Keratinocyte (primary cell): ENCODE measurements around the gene SPATA9. TPM values are rescaled to one million over a fixed set of nuclear protein-coding genes. Genes with fewer than 3 reads are reported as not detected.

ENCODE experiments used
- DNase-seq: peaks from one replicate; pipeline ENCODE4 v3.0.0-alpha.2; 2011; ENCODE audit warnings: low read depth, missing footprints, low spot score
- FAIRE-seq: peaks from 2 replicates; lab custom pipeline; 2011; peaks lifted over from hg19 to GRCh38; lab: Jason Lieb, UNC
- H2AFZ ChIP-seq: 2 replicates; pipeline ENCODE4 v1.6.0; 2012; ENCODE audit warnings: low read length, control low read depth, inconsistent platforms; ENCODE audit not compliant: control insufficient read depth
- H3K27ac ChIP-seq: 2 replicates; pipeline ENCODE4 v1.5.1; 2011; ENCODE audit warnings: low read length; ENCODE audit not compliant: control insufficient read depth, insufficient read depth
- H3K27me3 ChIP-seq: 3 replicates; pipeline ENCODE4 v1.6.0; 2011; ENCODE audit warnings: low read length; ENCODE audit not compliant: control insufficient read depth, insufficient read depth; ENCODE audit errors: extremely low read depth
- H3K36me3 ChIP-seq, 2 experiments: 2 replicates in 1 of 2; 3 replicates in 1 of 2; pipeline ENCODE4 v1.5.1; 2011; ENCODE audit warnings: low read length in 2 of 2, mild to moderate bottlenecking in 1 of 2; ENCODE audit not compliant: control insufficient read depth in 2 of 2, insufficient read depth in 2 of 2; ENCODE audit errors: extremely low read depth in 1 of 2
- H3K4me1 ChIP-seq: 3 replicates; pipeline ENCODE4 v1.5.1; 2011; ENCODE audit warnings: low read length; ENCODE audit not compliant: control insufficient read depth, insufficient read depth; ENCODE audit errors: extremely low read depth
- H3K4me2 ChIP-seq: 3 replicates; pipeline ENCODE4 v1.6.0; 2011; ENCODE audit warnings: low read depth, low read length; ENCODE audit not compliant: control insufficient read depth, insufficient read depth; ENCODE audit errors: extremely low read depth
- H3K4me3 ChIP-seq, 3 experiments: fragments of 200-600 bp in 1 of 3; sonication (generic) in 1 of 3; 2 replicates in 2 of 3; 3 replicates in 1 of 3; pipeline ENCODE4 v1.5.1; 2011 to 2016; ENCODE audit warnings: low read length in 3 of 3, mild to moderate bottlenecking in 3 of 3, control low read depth in 2 of 3, inconsistent platforms in 1 of 3, low read depth in 1 of 3, mixed read lengths in 1 of 3, mixed run types in 1 of 3, moderate library complexity in 1 of 3; ENCODE audit not compliant: control insufficient read depth in 2 of 3, insufficient read depth in 2 of 3; ENCODE audit errors: extremely low read depth in 1 of 3
- H3K79me2 ChIP-seq: 2 replicates; pipeline ENCODE4 v1.6.0; 2012; ENCODE audit warnings: low read length; ENCODE audit not compliant: control insufficient read depth, insufficient read depth
- H3K9ac ChIP-seq: 3 replicates; pipeline ENCODE4 v1.6.0; 2011; ENCODE audit warnings: low read length; ENCODE audit not compliant: control insufficient read depth, insufficient read depth; ENCODE audit errors: extremely low read depth
- H3K9me1 ChIP-seq: 3 replicates; pipeline ENCODE4 v1.6.0; 2011; ENCODE audit warnings: low read length; ENCODE audit not compliant: control insufficient read depth, insufficient read depth; ENCODE audit errors: extremely low read depth
- H3K9me3 ChIP-seq: 2 replicates; pipeline ENCODE4 v1.5.1; 2012; ENCODE audit warnings: low read depth, low read length; ENCODE audit not compliant: control insufficient read depth
- H4K20me1 ChIP-seq: 3 replicates; pipeline ENCODE4 v1.6.0; 2011; ENCODE audit warnings: low read length; ENCODE audit not compliant: control insufficient read depth, insufficient read depth; ENCODE audit errors: extremely low read depth
- EZH2 ChIP-seq: IDR thresholded peaks from one replicate; pipeline ENCODE4 v1.6.1; 2012; ENCODE audit warnings: inconsistent platforms, mild to moderate bottlenecking, low read length, moderate library complexity
- dilution Hi-C: fragments of 300-500 bp; cut with MboI; formaldehyde crosslinking; loops from one replicate; pipeline ENCODE4 v1.7.0; 2020; ENCODE audit warnings: low sequenced_read_pairs; ENCODE audit not compliant: extremely low pct_ligation_motif_present
- polyA plus RNA-seq, 5 experiments: library from polyadenylated mRNA; depleted of rRNA in 3 of 5; stranded (reverse) in 3 of 5; stranded (forward) in 1 of 5; unstranded in 1 of 5; fragments of >200 nt; gene quantifications; 1 replicate in 1 of 5; 2 replicates in 3 of 5; 3 replicates in 1 of 5; pipeline versions ENCODE4 v1.2.1 to v1.2.3, GENCODE V29; 2011 to 2012; ENCODE audit warnings: missing spikeins in 2 of 5, low read depth in 1 of 5, low replicate concordance in 1 of 5
- TF ChIP-seq, protein P1 (sequence below), 3 experiments: IDR thresholded peaks in 1 of 3; conservative IDR thresholded peaks in 1 of 3; optimal IDR thresholded peaks in 1 of 3; 2 replicates in 2 of 3; 3 replicates in 1 of 3; pipeline versions ENCODE3 to v1.5.1; 2011; ENCODE audit warnings: low read length in 3 of 3, mild to moderate bottlenecking in 3 of 3, moderate library complexity in 2 of 3, control low read depth in 1 of 3, inconsistent platforms in 1 of 3; ENCODE audit not compliant: insufficient read depth in 2 of 3; ENCODE audit errors: extremely low read depth in 1 of 3

SPATA9 gene
- polyA plus RNA-seq, 1 donor (not counting 4 experiments of a cell fraction or from before 2014, with no cell fraction given), result not detected

- no peaks in the 10 kb centered on the region for H3K36me3 ChIP-seq
- DNase-seq, result no peak
- no peaks in the 10 kb centered on the region for H3K27me3 ChIP-seq
- no peaks in the 10 kb centered on the region for H4K20me1 ChIP-seq
- no peaks in the 10 kb centered on the region for H3K9me1 ChIP-seq
- FAIRE-seq, result no peak
- H3K4me3 ChIP-seq, result no peak overlapping the region
- no peaks in the 10 kb centered on the region for H3K9me3 ChIP-seq
- no peak overlapping the region for H2AFZ ChIP-seq
- no peaks in the 10 kb centered on the region for H3K79me2 ChIP-seq
- H3K9ac ChIP-seq, result no peak overlapping the region
- H3K4me2 ChIP-seq, result no peak overlapping the region
- no peaks in the 10 kb centered on the region for H3K4me1 ChIP-seq
- dilution Hi-C loops, result no loop called here
- no peak overlapping the region for H3K27ac ChIP-seq
- TF ChIP-seq, protein P1, sequence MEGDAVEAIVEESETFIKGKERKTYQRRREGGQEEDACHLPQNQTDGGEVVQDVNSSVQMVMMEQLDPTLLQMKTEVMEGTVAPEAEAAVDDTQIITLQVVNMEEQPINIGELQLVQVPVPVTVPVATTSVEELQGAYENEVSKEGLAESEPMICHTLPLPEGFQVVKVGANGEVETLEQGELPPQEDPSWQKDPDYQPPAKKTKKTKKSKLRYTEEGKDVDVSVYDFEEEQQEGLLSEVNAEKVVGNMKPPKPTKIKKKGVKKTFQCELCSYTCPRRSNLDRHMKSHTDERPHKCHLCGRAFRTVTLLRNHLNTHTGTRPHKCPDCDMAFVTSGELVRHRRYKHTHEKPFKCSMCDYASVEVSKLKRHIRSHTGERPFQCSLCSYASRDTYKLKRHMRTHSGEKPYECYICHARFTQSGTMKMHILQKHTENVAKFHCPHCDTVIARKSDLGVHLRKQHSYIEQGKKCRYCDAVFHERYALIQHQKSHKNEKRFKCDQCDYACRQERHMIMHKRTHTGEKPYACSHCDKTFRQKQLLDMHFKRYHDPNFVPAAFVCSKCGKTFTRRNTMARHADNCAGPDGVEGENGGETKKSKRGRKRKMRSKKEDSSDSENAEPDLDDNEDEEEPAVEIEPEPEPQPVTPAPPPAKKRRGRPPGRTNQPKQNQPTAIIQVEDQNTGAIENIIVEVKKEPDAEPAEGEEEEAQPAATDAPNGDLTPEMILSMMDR (optimal IDR thresholded peaks at IDR 0.05 in 1 of 3, IDR thresholded peaks at IDR 0.05 in 1 of 3, conservative IDR thresholded peaks at IDR 0.05 in 1 of 3; ENCODE audit: extremely low read depth in 1 of 3, insufficient read depth in 2 of 3, low read length in 3 of 3), result no peak
- TF ChIP-seq EZH2, result no peak
Observed at GRCh38 chr5:95671826-95672225, 11.0 kb downstream of the SPATA9 start.

DNA sequence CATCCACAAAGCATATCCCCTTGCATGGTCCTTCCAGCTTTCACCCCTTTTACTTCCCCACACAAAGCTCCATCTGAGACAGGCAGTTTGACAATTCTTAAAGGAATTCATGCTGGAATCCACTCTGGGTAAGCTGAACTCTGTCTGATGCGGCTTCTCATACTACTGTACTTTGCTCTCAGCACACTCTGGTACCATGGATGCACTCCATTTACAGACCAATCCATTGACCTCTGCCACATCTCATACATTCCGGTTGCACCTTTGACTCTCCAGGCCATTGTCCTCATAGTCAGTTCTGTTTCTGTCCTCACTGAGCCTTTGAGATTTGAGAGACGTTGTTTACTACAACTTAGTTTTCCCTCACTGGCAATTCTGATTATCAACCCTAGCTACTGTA, 12.2 kb downstream of the SPATA9 start:
- no peak overlapping the region for H3K4me2 ChIP-seq
- no peak for FAIRE-seq
- dilution Hi-C loops, result no loop called here

More for the DNA sequence above, 12.2 kb downstream of the SPATA9 start:
- Histone ChIP-seq H2AFZ (no peak overlapping the region), H3K36me3 (no peaks in the 10 kb centered on the region), H3K9me1 (no peaks in the 10 kb centered on the region), H3K9me3 (no peaks in the 10 kb centered on the region), H4K20me1 (no peaks in the 10 kb centered on the region), H3K79me2 (no peaks in the 10 kb centered on the region), H3K4me1 (no peaks in the 10 kb centered on the region), H3K9ac (no peak overlapping the region), H3K4me3 (no peak overlapping the region), H3K27me3 (no peaks in the 10 kb centered on the region), H3K27ac (no peak overlapping the region)
- DNase-seq, result no peak
- no peak for TF ChIP-seq EZH2
- TF ChIP-seq, protein P1 (optimal IDR thresholded peaks at IDR 0.05 in 1 of 3, IDR thresholded peaks at IDR 0.05 in 1 of 3, conservative IDR thresholded peaks at IDR 0.05 in 1 of 3; ENCODE audit: extremely low read depth in 1 of 3, insufficient read depth in 2 of 3, low read length in 3 of 3), result no peak
